Panc1 (cell line): ENCODE measurements around the gene TIMP3. TPM values are rescaled to one million over a fixed set of nuclear protein-coding genes. Genes with fewer than 3 reads are reported as not detected.

Experiments used
- ATAC-seq: fragments of 200-7000 bp; cut with Tn5 transposase; 2 replicates; pipeline ENCODE4 v1.9.1; 2020; ENCODE audit warnings: mild to moderate bottlenecking, moderate library complexity
- BruUV-seq: library from RNA; stranded (reverse); fragments of 400-500 nt; replicated peaks from 2 replicates; lab custom pipeline; 2021; lab: Mats Ljungman, UMichigan
- CTCF ChIA-PET: fragments of 300-600 bp; sonication (Branson Sonifier 250); formaldehyde crosslinking; loops from one replicate; lab custom pipeline; 2022; ENCODE audit warnings: antibody characterized with exemption; lab: Charles Lee
- POLR2A ChIA-PET: fragments of 300-600 bp; sonication (Branson Sonifier 250); formaldehyde crosslinking; loops from one replicate; lab custom pipeline; 2022; ENCODE audit warnings: antibody characterized with exemption; lab: Charles Lee
- DNase-seq: peaks from one replicate; pipeline ENCODE4 v3.0.0-alpha.2; 2010; ENCODE audit warnings: low read depth, low spot score
- H3K27ac ChIP-seq: 2 replicates; pipeline ENCODE4 v1.5.1; 2011; ENCODE audit warnings: mild to moderate bottlenecking, low read length, inconsistent platforms
- H3K27me3 ChIP-seq: fragments of 200-500 bp; sonication (Bioruptor generic); 2 replicates; pipeline ENCODE4 v1.6.0; 2014; ENCODE audit warnings: low read length, inconsistent platforms; ENCODE audit not compliant: control insufficient read depth, insufficient read depth
- H3K36me3 ChIP-seq: fragments of 200-500 bp; sonication (Bioruptor generic); 2 replicates; pipeline ENCODE4 v1.5.1; 2014; ENCODE audit warnings: inconsistent platforms, mild to moderate bottlenecking, low read length, moderate library complexity; ENCODE audit not compliant: control insufficient read depth, insufficient read depth
- H3K4me1 ChIP-seq: 2 replicates; pipeline ENCODE4 v1.5.1; 2011; ENCODE audit warnings: inconsistent platforms, mild to moderate bottlenecking, low read length, moderate library complexity; ENCODE audit not compliant: control insufficient read depth, insufficient read depth
- H3K4me3 ChIP-seq, 2 experiments: 2 replicates each; pipeline ENCODE4 v1.5.1; 2011 to 2012; ENCODE audit warnings: low read depth in 2 of 2, low read length in 2 of 2, mild to moderate bottlenecking in 2 of 2, inconsistent platforms in 1 of 2, moderate library complexity in 1 of 2
- H3K9me3 ChIP-seq: fragments of 200-500 bp; sonication (Bioruptor generic); 2 replicates; pipeline ENCODE4 v1.5.1; 2014; ENCODE audit warnings: low read depth, mild to moderate bottlenecking, inconsistent platforms, low read length, moderate library complexity; ENCODE audit not compliant: control insufficient read depth, insufficient read depth
- POLR2AphosphoS5 ChIP-seq: IDR thresholded peaks from 2 replicates; pipeline ENCODE4 v1.6.1; 2012; ENCODE audit warnings: mild to moderate bottlenecking, low read depth, low read length, moderate library complexity
- REST ChIP-seq, 2 experiments: IDR thresholded peaks; 2 replicates each; pipeline ENCODE4 v1.6.1; 2011 to 2012; ENCODE audit warnings: low read depth in 2 of 2, control low read depth in 1 of 2, low read length in 1 of 2, mild to moderate bottlenecking in 1 of 2, moderate library complexity in 1 of 2; ENCODE audit not compliant: insufficient read depth in 1 of 2
- SIN3A ChIP-seq: IDR thresholded peaks from 2 replicates; pipeline ENCODE4 v1.6.1; 2012; ENCODE audit warnings: low read depth, mild to moderate bottlenecking, low read length, moderate library complexity, borderline replicate concordance; ENCODE audit not compliant: insufficient read depth
- TCF7L2 ChIP-seq: IDR thresholded peaks from 2 replicates; pipeline ENCODE4 v1.6.1; 2011; ENCODE audit warnings: mild to moderate bottlenecking, low read depth, low read length, inconsistent platforms
- in situ Hi-C: cut with HindIII; loops from 2 replicates; pipeline ENCODE4 v1.10.0; 2016; ENCODE audit warnings: low sequenced_read_pairs, low pct_unique_long_range_greater_than_20kb
- intact Hi-C: fragments of 100-400 bp; cut with micrococcal nuclease; formaldehyde crosslinking; loops from one replicate; pipeline ENCODE4 v1.10.0; 2022; ENCODE audit not compliant: unreplicated experiment
- total RNA-seq: library from RNA; stranded (reverse); gene quantifications from one replicate; pipeline ENCODE4 v1.2.1, GENCODE V29; 2021; ENCODE audit not compliant: unreplicated experiment
- TF ChIP-seq, protein P1 (sequence below): fragments of 450-650 bp; IDR thresholded peaks from 2 replicates; pipeline ENCODE4 v1.5.1; 2017; ENCODE audit warnings: mild to moderate bottlenecking

The TIMP3 gene
- total RNA-seq, 1 experiment from 2014 or later = 0.67 TPM

DNA sequence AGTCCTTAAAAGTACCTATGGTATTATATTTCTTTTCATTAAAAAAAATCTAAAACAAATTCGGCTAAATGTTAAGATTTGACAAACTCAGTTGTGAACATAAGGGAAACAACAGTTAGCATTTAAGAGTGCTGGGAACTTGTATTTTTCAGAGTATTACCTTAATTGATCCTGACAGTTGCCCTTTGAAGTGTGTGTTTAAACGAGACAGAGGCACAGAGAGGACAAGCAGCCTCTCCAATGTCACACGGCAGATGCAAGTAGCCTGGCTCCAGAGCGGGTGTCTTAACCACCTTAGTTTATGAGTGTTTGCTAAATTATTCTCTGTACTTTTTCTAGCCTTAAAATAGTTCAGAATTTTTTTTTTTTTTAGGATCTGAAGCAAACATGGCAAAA lies 80.9 kb downstream of the TIMP3 start:
- ChIA-PET CTCF (no interaction called here), POLR2A (no interaction called here)
- TF ChIP-seq SIN3A = no peak
- no peak for TF ChIP-seq POLR2AphosphoS5
- no peak for TF ChIP-seq REST (IDR thresholded peaks at IDR 0.05; ENCODE audit: insufficient read depth in 1 of 2, low read depth in 2 of 2, low read length in 1 of 2)
- TF ChIP-seq, protein P1, sequence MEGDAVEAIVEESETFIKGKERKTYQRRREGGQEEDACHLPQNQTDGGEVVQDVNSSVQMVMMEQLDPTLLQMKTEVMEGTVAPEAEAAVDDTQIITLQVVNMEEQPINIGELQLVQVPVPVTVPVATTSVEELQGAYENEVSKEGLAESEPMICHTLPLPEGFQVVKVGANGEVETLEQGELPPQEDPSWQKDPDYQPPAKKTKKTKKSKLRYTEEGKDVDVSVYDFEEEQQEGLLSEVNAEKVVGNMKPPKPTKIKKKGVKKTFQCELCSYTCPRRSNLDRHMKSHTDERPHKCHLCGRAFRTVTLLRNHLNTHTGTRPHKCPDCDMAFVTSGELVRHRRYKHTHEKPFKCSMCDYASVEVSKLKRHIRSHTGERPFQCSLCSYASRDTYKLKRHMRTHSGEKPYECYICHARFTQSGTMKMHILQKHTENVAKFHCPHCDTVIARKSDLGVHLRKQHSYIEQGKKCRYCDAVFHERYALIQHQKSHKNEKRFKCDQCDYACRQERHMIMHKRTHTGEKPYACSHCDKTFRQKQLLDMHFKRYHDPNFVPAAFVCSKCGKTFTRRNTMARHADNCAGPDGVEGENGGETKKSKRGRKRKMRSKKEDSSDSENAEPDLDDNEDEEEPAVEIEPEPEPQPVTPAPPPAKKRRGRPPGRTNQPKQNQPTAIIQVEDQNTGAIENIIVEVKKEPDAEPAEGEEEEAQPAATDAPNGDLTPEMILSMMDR = no peak
- TF ChIP-seq TCF7L2 = no peak
- Histone ChIP-seq H3K27ac (no peak overlapping the region), H3K4me1 (no peaks in the 10 kb centered on the region), H3K36me3 (no peaks in the 10 kb centered on the region), H3K4me3 (no peak overlapping the region), H3K27me3 (no peaks in the 10 kb centered on the region), H3K9me3 (no peaks in the 10 kb centered on the region)
- DNase-seq (no peak), ATAC-seq (no peak)
- in situ Hi-C loops (no loop called here), intact Hi-C loops (no loop called here)
- no TSS peak for BruUV-seq

GRCh38 chr22:32882774-32883530 lies 81.4 kb downstream of the TIMP3 start:
- no peaks in the 10 kb centered on the region for H3K9me3 ChIP-seq
- intact Hi-C loops (no loop called here), in situ Hi-C loops (no loop called here)
- no peaks in the 10 kb centered on the region for H3K4me1 ChIP-seq
- ChIA-PET POLR2A (no interaction called here), CTCF (interaction anchor here (0.6 kb wide), 1 partner anchor 855 kb away, joined by 8 read pairs; no protein-coding TSS in a partner anchor)
- TF ChIP-seq POLR2AphosphoS5 (no peak), SIN3A (no peak), REST (IDR thresholded peaks at IDR 0.05; ENCODE audit: insufficient read depth in 1 of 2, low read depth in 2 of 2, low read length in 1 of 2) (no peak), TCF7L2 (no peak)
- TF ChIP-seq, protein P1 = no peak
- no peak for ATAC-seq
- no peak overlapping the region for H3K27ac ChIP-seq
- no peak overlapping the region for H3K4me3 ChIP-seq
- H3K27me3 ChIP-seq = no peaks in the 10 kb centered on the region
- no TSS peak for BruUV-seq
- no peaks in the 10 kb centered on the region for H3K36me3 ChIP-seq
- no peak for DNase-seq
